ENCODE results near the gene EGFL7.

- TF ChIP-seq CTCF (conservative IDR thresholded peaks at IDR 0.05 in 1 of 2, IDR thresholded peaks at IDR 0.05 in 1 of 2; ENCODE audit: extremely low read depth in 1 of 2, insufficient read depth in 1 of 2, low read depth in 1 of 2, low read length in 2 of 2) (no peak), EZH2 (IDR thresholded peaks at IDR 0.05; ENCODE audit: borderline replicate concordance, low read length) (no peak)
These were observed 33.2 kb downstream of the EGFL7 start for GRCh38 chr9:136695955-136696354.
